HG02981 (cell line): ENCODE data around the gene CDK5RAP1.
"Not testable (repeated sequence)": the region's sequence is repeated elsewhere in the genome, so short reads cannot be mapped to it uniquely, and the experiment has no call there.

Source experiments
- ATAC-seq: cut with Tn5 transposase; IDR thresholded peaks from one replicate; pipeline ENCODE4 v1.9.1; 2021; ENCODE audit warnings: mild to moderate bottlenecking, moderate library complexity; ENCODE audit not compliant: unreplicated experiment

Gene CDK5RAP1

DNA sequence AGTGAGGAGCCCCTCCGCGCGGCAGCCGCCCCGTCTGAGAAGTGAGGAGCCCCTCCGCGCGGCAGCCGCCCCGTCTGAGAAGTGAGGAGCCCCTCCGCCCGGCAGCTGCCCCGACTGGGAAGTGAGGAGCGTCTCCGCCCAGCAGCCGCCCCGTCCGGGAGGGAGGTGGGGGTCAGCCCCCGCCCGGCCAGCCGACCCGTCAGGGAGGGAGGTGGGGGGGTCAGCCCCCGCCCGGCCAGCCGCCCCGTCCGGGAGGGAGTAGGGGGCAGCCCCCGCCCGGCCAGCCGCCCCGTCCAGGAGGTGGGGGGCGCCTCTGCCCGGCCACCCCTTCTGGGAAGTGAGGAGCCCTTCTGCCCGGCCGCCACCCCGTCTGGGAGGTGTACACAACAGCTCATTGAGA lies 12.0 kb downstream of the CDK5RAP1 start:
- ATAC-seq: not testable (repeated sequence)

GRCh38 chr20:33388268-33388667 lies 13.1 kb downstream of the CDK5RAP1 start:
- no peak for ATAC-seq

- no peak for ATAC-seq
Measured at GRCh38 chr20:33387177-33387576, 14.1 kb downstream of the CDK5RAP1 start.

DNA sequence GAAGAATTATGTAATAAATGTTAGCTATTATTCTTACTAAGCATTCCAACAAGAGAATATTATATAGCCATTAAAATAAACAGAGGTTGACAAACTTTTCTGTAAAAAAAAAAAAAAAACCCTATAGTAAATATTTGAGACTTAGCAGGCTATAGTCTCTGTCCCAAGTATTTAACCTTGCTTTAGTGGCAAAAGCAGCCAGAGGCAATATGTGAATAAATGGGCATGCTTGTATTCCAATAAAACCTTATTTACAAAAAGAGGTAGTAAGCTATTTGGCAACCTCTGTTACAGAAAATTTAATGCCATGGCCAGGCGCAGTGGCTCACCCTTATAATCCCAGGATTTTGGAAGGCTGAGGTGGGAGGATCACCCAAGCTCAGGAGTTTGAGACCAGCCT lies 14.6 kb downstream of the CDK5RAP1 start:
- no peak for ATAC-seq

DNA sequence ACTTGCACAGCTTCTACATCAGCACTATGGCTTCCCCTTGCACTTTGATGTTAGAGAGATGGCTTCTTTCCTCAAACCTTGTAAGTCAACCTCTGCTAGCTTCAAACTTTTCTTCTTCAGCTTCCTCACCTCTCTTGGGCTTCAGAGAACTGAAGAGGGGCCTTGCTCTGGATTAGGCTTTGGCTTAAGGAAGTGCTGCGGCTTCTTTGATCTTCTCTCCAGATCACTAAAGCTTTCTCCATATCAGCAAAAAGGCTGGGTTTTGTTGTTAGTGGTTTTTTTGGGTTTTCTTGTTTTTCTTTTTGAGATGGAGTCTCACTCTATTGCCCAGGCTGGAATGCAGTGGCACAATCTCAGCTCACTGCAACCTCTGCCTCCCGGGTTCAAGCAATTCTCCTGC lies 24.0 kb downstream of the CDK5RAP1 start:
- ATAC-seq: no peak

- no peak for ATAC-seq
Measured at GRCh38 chr20:33373735-33374605, 27.3 kb downstream of the CDK5RAP1 start.

DNA sequence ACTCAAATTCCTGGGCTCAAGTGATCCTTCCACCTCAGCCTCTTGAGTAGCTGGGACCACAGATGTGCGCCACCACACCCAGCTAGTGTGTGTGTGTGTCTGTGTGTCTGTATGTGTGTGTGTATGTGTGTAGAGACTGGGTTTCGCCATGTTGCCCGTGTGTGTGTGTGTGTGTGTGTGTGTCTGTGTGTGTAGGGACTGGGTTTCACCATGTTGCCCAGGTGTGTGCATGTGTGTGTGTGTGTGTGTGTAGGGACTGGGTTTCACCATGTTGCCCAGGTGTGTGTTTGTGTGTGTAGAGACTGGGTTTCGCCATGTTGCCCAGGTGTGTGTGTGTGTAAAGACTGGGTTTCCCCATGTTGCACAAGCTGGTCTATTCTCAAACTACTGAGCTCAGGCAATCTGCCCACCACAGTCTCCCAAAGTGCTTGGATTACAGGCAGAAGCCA lies 28.3 kb downstream of the CDK5RAP1 start:
- no peak for ATAC-seq

DNA sequence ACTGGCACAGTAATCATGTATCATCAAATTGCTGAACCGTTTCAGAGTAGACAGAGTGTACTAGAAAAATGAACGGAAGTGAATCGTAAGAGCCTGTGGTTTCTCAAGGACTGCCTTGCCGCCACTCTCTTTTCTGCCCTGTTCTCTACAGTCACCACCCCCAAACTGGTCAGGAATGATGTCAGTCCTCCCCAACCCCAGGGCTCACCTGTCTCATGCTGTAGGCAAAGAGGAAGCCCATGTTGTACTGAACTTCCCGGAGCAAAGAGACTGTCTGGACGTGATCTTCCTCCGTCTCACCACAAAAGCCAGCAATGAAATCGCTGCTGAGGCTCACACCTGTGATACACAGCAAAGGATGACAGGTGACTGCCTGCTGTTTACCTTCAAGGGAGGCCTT lies 31.0 kb downstream of the CDK5RAP1 start:
- ATAC-seq: no peak

DNA sequence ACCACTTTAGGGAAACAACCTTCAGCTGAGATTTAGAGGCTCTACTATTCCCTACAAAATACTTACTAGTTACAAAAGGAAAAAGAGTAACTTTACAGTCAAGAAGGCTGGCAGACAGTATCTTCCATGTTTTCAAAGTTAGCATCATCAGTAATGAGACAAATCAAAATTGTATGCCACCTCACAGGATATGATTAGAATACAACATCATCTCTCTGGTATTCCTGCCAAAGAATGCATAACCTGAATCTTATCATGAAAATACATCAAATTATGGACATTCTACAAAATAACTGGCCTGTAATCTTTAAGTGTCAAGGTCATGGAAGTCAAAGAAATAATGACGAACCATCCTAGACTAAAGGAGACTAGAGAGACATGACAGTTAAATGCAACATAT lies 38.4 kb downstream of the CDK5RAP1 start:
- no peak for ATAC-seq

- ATAC-seq: no peak
Measured at GRCh38 chr20:33359399-33360261, 41.7 kb downstream of the CDK5RAP1 start.

GRCh38 chr20:33353013-33353402 lies 48.3 kb downstream of the CDK5RAP1 start:
- no peak for ATAC-seq

DNA sequence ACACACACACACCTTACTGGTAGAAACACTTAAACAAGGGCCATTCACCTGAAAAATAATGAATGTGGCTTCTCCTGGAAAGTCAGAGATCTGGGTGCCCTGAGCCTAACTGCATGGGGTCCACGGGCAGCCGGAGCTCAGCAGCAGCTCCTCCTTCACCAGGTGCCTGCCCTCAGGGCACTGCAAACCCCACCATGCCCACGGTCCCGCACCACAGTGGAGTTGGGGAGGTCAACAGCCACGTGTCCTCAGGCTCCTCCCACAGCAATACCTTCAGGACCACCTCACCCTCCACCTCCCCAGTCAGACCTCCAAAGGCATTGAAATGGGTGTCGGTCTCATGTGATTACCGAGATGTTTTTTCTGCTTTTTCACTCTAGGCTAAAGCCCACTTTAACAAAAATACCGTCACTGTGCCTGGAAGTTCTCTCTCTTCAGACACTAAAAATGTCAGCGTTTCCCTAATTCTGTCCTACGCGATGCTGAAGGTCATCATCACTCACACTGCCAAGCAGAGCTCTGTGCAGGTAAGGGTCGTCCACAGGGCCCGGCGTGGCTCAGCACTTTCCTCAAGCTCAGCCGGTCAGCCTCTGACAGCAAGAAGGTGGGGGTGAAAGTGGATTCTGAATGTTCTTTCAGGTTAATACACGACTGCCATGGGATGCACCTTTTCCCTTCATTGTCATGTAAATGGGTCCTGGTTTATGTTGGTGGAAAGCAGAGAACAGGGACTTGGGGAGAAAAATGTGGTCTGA lies 48.9 kb downstream of the CDK5RAP1 start:
- no peak for ATAC-seq

GRCh38 chr20:33351696-33352095 lies 49.6 kb downstream of the CDK5RAP1 start:
- ATAC-seq: no peak

- no peak for ATAC-seq
Measured at GRCh38 chr20:33349493-33349892, 51.8 kb downstream of the CDK5RAP1 start.

DNA sequence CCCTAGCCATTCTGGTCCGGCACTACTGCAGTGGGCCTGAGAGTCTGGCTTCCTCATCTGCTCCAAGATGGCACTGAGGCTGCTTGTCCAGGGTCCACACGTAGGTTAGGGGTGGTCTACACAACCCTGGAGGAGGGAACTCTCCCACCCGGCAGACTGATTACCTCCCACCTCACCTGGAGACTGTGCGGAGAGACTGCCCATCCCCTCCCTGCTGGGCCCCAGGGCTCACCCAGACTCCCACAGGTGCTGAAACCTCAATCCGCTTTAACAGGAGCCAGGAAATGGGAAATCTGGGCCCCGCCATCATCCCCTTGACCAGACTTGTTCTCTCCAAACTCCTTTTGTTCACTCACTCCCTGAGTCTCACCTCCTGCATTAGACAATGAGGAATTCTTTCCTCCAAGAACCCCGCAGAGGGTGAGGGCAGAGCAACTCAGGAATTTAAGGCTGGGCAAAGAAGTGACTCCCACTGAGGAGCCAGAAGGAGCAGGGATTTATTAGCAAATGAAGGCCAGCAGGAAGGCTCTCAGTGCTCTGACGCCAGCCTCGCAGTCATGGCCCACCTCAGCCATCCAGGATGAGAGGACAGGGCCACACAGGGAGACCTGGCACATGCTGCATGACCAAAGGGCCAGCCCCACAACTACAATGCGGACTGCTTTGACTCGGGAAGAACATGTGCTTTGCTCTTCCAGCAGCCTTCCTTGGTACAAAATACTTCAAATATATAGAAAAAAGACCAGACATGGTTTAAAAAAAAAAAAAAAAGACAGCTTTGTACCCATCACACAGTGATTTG lies 53.0 kb downstream of the CDK5RAP1 start:
- ATAC-seq: no peak

- ATAC-seq: no peak
Measured at GRCh38 chr20:33345342-33345741, 56.0 kb downstream of the CDK5RAP1 start.

GRCh38 chr20:33343521-33343920 lies 57.8 kb downstream of the CDK5RAP1 start:
- no peak for ATAC-seq

DNA sequence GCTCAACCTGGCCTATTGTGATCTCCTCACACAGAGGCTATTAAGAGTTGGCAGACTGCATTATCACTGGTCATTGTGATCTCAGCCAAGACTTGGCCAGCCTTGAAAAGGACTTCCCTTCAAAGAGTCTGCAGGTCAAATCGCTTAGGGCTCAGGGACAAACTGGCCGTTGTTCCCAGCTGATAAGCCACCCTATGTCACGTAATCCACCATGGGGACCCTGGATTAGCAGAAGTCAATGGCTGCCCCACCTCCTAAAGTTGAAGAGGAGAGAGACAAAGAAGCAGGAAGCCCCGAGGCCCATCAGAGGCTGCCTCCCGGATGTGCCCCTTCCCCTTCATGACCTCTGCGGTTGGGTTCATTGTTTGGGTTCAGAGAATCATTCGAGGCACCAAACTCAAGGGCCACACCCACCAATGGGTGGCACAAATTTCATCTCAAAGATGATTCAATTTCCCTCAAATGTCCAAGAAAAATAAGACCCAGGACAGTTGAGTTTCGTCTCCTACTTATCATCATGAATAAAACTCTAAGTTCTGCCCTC lies 61.7 kb downstream of the CDK5RAP1 start:
- ATAC-seq: no peak

GRCh38 chr20:33338467-33339258 lies 62.7 kb downstream of the CDK5RAP1 start:
- ATAC-seq: no peak
